AG08396 (cell line): ENCODE results near the gene CLEC2A.
"Not testable (repeated sequence)": the region's sequence is repeated elsewhere in the genome, so short reads cannot be mapped to it uniquely, and the experiment has no call there.

ENCODE experiments used
- DNase-seq: peaks from one replicate; pipeline ENCODE4 v3.0.0; 2012; ENCODE audit warnings: low spot score, mixed read lengths

CLEC2A gene, protein sequence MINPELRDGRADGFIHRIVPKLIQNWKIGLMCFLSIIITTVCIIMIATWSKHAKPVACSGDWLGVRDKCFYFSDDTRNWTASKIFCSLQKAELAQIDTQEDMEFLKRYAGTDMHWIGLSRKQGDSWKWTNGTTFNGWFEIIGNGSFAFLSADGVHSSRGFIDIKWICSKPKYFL

DNA sequence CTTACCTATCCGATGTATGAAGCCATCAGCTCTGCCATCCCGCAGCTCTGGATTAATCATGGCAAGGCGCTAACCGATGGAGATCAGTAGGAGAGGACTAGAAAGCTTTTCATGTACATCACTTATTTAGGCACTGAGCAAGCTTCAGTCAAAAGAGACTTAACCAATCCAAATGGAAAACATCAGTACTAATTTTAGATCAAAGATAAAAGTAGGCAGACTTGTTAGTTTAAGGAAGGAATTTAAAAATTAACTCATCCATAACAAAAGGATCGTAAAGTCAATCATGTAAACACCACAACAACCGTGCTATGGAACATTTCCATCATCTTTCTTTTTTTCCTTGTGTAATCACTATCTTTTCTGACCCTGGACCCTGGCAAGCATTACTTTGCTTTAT is at the start of gene CLEC2A:
CLEC2A (minus strand) TSS at position 101 of the 400 bp plus-strand sequence; CDS start at position 60, 41 bp downstream.
- no peak for DNase-seq

DNA sequence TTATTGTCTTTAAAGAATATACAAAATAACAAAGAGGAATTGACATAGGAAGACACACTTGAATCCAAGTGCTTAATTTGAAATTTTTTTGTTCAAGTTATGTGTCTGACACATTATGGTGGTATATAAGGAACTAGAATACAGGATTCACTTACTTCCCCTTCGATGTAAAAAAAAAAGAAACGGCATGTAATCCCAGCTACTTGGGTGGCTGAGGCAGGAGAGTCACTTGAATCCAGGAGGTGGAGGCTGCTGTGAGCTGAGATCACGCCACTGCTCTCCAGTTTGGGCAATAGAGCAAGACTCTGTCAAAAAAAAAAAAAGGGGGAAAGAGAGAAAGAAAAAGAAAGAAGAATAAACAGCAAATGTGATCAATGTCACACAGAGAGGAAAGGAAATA is 48.0 kb upstream of the CLEC2A start:
- no peak for DNase-seq

DNA sequence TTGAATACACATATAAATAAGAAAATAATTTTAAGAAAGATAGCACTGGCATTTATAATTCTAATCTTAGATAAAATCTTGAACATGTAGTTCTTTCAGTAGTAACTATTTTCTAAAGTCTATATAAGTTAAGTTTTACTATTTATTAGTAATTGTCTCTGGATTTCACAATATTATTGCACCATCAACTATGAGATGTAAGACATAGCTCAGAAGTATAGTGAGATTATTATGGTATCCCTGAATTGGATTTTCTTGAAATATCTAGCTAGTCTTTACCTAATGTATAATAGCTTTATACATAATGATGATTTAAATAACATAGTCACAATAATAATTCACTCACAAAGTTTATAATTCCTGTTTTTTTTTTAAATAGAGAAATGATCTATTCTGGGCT is 45.7 kb upstream of the CLEC2A start:
- DNase-seq, result no peak

DNA sequence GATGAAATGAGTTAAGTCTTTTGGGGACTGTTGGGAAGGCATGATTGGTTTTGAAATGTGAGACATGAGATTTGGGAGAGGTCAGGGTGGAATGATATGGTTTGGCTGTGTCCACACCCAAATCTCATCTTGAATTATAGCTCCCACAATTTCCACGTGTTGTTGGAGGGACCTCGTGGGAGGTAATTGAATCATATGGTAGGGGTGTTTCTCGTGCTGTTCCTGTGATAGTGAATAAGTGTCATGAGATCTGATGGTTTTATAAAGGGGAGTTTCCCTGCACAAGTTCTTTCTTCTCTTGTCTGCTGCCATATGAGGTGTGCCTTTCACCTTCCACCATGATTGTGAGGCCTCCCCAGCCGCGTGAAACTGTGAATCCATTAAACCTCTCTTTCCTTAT is 44.5 kb upstream of the CLEC2A start:
- not testable (repeated sequence) for DNase-seq

DNA sequence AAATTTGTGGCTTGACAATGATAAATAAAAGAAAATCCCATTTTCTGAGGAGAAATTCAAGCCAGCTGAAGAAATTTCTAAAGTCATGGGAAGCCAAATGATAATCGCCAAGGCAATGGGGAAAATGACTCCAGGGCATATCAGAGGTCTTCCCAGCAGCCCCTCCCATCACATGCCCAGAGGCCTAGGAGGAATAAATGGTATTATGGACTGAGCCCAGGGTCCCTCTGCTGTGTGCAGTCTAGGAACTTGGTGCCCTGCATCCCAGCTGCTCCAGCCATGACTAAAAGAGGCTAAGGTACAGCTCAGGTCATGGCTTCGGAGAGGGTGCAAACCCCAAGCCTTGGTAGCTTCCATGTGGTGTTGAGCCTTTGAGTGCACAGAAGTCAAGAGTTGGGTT is 43.4 kb upstream of the CLEC2A start:
- no peak for DNase-seq

DNA sequence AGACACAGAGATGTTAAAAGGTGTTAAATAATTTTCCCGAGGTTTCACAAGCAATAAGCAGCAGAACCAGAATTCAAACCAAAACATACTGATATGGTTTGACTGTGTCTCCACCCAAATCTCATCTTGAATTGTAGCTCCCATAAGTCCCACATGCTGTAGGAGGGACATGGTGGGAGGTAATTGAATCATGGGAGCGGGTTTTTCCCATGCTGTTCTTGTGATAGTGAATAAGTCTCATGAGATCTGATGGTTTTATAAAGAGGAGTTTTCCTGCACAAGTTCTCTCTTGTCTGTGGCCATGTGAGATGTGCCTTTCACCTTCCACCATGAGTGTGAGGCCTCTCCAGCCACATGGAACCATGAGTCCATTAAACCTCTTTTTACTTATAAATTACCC is 42.6 kb upstream of the CLEC2A start:
- not testable (repeated sequence) for DNase-seq

DNA sequence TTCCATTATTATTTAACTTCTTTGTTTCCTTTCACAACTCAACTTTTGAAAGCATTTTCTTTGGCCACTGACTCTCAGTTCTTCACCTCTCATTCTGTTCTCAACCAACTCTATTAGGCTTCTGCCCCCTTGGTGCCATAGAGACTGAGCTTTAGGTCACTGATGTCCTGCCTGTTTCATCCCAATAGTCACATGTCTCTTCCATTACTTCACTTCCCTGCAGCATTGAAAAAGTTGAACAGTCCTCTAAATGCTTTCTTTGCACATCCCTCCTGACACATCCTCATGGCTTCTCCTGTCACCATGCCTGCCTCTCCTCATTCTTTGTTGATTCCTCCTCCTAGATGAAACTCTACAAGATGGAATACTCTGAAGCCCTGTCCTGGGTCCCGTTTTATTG is 41.8 kb upstream of the CLEC2A start:
- no peak for DNase-seq

DNA sequence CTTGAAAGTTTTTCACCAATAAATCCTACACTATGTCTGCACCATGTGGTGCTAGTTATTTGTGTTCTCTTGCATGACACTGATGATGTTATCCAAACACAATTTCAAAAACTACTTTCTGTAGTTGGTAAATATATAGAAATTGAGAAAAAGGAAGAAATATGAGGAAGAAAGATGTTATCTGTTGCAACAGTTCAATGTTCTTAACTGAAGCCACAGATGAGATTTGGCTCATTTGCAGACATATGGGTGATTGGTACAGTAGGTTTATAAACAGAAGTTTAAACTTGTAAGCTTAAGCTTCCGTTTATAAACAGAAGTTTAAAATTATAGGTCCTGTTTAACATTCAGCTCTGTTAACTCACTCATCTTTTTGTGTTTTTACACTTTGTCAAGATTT is 39.0 kb upstream of the CLEC2A start, which contains the start of gene CLEC12A:
CLEC12A (plus strand) TSS at position 229 of the 400 bp plus-strand sequence. CDS start 188 bp downstream, outside the sequence.
- DNase-seq, result no peak

DNA sequence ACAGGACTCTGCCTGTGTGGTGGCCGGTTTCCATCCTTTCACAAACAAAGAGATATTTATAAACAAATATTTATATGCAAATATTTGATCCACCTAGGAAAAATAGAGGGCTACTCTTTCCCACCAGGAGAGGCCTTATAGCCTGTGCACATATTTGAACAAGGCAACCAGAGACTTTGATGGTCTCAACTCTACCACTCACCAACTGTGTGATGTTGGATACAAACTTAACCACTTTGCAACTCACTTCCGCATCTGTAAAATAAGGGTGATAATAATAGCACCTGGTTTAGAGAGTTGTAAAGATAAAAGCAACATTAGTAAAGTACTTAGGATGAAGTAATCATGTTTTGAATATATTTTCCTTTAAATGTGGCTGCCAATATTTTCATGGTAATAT is 37.5 kb upstream of the CLEC2A start:
- no peak for DNase-seq

DNA sequence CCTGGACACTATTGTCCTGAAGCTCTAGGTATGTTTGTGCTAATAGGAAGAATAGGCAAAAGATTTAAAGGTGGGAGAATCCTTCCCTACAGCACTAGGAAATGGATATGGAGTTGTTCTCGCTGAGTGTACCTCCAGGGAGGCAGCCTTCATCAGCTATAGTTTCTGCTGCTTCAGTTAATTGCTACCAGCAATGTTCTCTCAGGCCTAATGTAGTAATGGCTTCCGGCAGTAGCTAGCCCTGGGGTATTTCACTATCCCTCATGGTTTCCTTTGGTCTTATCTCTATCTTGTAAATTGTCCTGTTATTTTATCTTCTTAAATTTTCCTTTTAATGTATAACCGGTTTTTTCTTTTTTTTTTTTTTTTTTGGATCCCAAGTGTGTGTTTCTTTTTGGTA is 29.7 kb upstream of the CLEC2A start:
- no peak for DNase-seq

DNA sequence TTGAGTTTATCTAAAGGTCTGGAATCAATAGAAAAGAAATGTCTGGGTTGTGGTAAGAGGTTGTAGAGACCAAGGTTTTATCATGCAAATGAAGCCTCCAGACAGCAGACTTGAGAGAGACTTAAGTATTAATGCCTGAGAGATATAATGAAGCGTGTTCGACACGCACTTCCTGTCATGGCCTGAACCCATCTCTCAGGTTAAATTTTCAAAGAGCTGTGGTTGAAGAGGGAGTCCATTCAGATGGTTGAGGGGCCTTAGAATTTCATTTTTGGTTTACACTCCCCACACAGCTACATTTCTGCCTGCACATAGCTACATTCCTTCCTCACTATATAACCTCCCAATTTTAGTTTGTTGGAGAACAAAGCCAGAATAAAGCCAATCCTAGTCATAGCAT is 28.9 kb upstream of the CLEC2A start:
- DNase-seq, result no peak

DNA sequence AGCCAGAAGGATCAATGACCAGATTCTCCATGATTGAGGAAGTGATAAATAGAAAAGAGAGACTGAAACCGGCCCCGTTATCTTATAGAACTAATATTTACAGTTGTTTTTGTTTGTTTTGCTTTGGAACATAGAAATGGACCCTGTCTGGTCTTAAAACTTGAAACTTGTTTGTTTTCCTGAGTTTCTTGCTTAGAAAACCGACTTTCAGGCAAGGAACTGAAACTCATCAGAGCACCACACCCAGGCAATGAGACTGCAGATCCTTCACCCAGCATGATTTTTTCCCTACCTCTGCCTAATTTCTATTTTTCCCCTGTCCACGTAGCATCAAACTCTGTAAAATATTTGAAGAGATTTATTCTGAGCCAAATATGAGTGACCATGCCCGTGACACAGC is 28.4 kb upstream of the CLEC2A start:
- no peak for DNase-seq

DNA sequence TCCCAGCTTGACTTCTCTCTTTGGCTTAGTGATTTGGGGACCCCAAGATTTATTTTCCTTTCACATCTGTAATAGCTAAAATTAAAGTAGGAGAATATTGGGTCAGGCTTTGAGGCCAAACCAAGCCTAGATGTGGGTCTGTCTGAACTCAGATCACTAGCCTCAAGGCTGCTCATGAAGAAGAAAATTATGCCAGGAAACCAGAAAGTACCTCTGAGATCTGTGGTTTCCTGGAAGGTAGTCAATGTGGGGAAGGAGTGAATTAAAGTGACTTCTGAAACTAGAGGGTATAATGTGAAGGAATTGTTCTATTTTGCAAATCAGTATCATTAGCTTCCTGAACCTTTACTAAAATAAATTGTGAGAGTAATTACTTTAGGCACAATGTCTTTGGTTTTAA is 25.7 kb upstream of the CLEC2A start:
- no peak for DNase-seq

DNA sequence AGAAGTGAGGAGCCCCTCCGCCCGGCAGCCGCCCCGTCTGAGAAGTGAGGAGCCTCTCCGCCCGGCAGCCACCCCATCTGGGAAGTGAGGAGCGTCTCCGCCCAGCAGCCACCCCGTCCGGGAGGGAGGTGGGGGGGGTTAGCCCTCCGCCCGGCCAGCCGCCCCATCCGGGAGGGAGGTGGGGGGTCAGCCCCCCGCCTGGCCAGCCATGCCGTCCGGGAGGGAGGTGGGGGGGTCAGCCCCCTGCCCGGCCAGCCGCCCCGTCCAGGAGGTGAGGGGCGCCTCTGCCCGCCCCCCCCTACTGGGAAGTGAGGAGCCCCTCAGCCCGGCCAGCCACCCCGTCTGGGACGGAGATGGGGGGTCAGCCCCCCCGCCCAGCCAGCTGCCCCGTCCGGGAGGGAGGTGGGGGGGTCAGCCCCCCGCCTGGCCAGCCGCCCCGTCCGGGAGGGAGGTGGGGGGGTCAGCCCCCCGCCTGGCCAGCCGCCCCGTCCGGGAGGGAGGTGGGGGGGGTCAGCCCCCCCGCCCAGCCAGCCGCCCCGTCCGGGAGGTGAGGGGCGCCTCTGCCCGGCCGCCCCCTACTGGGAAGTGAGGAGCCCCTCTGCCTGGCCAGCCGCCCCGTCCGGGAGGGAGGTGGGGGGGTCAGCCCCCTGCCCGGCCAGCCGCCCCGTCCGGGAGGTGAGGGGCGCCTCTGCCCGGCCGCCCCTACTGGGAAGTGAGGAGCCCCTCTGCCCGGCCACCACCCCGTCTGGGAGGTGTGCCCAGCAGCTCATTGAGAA is 21.0 kb upstream of the CLEC2A start:
- DNase-seq, result not testable (repeated sequence)

DNA sequence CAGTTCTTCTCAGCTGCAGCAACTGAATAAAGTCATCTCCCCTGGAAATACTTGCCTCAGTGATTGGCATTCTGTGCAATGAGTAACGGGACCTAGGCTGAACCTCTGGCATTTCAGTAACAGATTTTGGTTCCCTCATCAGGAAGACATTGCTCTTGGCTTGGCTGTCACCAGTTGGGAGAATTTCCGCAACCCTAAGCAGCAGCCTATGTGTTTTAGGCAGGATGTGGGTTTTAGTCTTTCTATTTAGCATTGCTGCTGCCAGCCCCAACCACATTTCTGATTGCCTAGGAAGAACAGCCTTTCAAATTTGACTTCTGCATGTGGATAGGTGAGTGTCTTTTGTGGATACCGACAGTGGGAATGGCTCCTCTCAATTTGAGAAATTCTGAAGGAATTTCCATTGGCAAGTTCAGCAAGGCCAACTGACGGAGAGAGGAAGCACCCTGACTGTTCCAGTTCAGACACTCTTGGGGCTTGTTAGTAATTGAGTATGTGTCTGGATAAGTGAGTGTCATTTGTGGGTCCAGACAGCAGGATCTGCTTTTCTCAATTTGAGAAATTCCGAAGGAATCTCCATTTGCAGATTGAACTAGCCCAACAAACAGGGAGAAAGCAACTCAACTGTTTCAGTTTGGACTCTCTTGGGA is 19.0 kb upstream of the CLEC2A start:
- DNase-seq, result no peak

DNA sequence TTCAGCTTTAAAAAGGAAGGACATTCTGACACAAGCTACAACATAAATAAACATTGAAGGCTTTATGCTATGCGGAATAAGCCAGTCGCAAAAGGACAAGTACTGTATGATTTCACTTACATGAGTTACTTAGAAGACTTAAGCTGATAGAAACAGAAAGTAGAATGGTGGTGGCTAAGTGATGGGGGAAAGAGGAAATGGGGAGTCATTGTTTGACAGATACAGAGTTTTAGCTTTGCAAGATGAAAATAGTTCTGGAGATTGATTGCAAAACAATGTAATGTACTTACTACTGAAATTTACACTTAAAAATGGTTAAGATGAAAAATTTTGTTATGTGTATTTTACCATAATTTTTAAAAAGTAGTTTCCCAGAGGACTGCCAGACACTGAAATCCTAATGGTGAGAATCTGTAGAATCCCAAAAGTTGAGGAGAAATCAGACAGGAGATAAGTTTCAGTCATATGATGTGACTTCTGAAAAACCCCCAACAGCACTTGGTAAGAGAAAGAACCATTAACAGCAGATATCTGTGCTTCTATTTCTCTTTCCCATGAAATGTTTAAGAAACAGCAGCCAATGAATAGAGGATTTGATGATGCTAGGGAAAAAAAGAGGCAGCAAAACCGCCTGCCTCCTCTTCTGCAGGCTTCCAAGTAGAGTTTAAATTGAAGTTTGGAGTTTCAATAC is 16.6 kb upstream of the CLEC2A start:
- DNase-seq, result no peak

DNA sequence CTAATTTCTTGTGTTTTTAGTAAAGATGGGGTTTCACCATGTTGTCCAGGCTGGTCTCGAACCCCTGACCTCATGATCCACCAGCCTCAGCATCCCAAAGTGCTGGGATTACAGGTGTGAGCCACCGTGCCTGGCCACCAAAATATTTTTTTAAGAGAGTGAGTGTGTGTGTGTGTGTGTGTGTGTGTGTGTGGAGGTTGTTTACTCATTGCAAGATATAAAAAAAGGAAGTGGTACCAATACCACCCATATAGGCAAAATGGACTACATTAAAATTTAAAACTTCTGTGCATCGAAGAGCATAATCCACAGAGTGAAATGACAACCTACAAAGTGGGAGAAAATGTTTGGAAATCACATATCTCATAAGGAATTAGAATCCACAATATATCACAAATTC is 15.5 kb upstream of the CLEC2A start:
- no peak for DNase-seq

DNA sequence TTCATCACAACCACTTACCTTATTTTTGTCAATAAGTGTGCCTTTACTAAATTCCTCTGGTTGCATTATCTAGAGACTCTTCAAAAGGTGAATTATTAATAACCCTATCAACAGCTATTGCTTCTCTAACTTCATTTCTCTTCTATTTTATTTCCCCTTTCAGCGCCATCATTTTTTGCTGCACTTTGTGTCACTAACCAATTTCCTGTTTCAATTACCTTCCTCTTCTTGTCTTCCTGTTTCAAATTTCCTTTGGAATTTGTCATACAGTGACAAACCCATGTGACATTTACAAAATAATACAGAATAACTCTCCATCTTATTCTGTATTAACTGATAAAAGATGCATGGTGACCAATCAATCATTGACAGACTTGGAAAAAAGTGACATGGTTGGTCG is 12.2 kb upstream of the CLEC2A start:
- no peak for DNase-seq

DNA sequence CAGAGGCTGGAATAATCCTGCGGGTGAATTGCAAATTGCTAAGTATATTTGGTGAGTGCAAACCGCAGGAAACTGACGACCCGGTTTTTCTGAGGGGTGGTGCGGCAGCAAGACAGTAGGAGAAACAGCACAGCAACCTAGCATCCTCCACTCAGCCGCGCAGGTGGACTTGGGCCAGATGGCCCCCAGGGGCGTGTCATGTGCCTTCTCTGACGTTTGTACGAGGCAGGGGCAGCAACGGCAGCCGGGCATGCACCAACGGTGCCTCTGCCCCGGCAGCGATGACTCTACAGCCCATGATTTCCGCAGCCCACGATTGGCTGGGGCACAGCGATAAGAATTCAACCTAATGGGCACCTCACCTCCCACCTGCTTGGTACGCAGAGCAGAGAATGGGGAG is 11.1 kb upstream of the CLEC2A start:
- no peak for DNase-seq

DNA sequence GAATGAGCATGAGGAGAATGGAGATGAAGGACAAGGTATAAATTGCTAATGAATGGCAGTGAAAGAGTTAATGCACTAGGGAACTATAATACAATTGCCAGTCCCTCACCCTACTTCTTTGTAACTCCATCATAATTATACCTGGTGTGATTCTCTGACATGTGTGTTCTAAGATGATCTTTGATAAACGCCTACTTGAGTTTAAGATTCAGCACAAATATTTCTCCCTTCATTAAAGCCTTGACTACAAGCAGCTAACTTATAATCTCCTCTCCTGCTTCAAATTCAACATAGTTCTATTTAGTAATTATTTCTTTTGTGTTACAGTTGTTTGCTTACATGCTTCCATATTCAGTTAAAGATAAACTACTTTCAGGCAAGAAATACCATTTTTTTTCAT is 9.7 kb upstream of the CLEC2A start:
- no peak for DNase-seq

DNA sequence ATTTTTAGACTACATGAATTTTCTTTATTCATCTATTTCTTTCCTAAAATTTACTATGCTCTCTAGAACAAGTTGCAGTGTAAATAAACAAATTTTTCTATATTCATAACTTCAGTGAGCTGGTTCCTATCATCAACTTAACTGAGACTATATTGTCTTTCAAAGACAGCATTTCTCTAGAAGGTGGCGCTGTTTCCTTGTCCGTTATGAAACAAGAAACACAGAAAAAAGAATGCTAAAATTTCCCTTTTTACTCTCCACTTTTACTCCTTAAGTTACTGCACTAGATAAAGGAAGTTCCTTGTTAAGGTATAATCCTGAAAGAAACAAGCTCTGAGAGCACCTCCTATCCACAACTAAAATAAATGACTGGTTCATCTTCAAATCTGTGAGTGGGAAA is 8.2 kb upstream of the CLEC2A start:
- DNase-seq, result no peak

DNA sequence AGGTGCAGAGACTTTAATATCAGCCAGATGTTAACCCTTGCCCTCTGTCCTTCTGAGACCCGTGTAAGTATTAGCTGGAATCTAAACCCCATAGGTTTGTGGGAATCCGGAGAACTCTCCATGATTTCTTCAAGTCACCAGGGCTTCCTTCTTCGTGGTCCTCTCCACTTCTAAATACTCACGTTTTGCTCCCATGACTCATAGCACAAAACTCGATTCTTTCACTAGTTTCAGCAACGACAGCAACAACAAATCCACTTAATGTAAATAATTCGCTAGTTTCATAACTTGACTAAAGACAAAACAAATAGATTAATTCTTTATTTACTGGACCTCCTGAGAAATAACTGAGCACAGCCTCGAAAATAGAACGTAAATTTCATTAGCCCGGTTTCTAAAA is 4.4 kb upstream of the CLEC2A start:
- peak; percentile 7 for DNase-seq

DNA sequence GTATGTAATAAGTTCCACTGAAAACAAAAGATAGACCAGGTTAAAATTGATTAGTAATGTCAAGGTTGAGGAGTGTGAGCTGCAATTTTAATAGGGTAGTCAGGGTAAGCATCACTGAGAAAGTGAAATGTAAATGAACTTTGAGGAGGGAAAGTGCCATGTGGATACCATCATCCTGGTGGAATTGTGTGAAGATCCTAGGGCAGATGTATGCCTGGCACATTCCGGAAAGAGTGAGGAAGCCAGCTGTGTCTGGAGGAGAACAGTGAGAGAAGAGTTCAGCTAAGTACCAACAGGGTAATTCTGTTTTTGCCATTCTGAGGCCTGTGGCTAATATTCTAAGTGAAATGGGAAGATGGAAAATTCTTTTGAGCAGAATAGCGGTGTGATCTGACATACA is 2.9 kb upstream of the CLEC2A start:
- no peak for DNase-seq
